ENCODE data around the gene ST6GAL1. TPM values are rescaled to one million over a fixed set of nuclear protein-coding genes. Genes with fewer than 3 reads are reported as not detected.
"Not testable (repeated sequence)": the region's sequence is repeated elsewhere in the genome, so short reads cannot be mapped to it uniquely, and the experiment has no call there.

ST6GAL1 gene
- total RNA-seq, 1 experiment from 2014 or later, result 25.6 TPM

DNA sequence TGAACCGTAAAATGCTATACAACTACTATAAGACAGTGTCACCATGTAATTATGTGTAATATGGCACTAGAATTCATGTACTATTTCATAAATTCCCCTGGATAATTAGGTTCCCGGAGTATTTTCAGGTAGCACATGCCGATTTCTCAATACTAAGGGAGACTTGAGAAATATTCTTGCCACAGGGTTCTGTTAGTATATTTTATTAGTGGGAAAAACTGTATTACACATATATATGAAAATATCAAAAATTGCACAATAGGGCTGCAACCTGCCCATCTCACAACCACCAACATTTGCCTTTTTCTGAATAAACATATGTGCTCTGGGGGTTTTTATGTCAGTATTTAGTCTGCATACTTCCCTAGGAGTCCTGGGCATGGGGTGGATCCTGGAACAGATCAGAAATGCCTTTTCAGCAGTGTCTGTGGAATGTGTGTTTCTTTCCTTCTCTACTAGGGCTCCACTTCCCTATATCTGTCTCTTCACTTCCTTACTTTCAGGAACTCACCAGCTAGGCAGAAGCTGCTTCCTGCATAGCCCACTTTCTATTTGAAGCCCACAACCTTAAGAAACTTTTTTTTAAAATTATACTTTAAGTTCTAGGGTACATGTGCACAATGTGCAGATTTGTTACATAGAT is 121.5 kb downstream of the ST6GAL1 start:
- peaks cover 3% of the 10 kb centered on the region; the same call in 1 of the 2 replicates for H3K9me3 ChIP-seq (ENCODE audit: insufficient read depth, low read depth)
- intact Hi-C loops (cut with micrococcal nuclease; ENCODE audit: unreplicated experiment), result no loop called here
- H3F3A ChIP-seq (ENCODE audit: insufficient read depth, low read depth), result no peaks in the 10 kb centered on the region
- no peak for TF ChIP-seq CTCF (conservative IDR thresholded peaks at IDR 0.05)
- TF ChIP-seq EZH2 (IDR thresholded peaks at IDR 0.05; ENCODE audit: low read depth), result no peak
- CTCF ChIA-PET, result no interaction called here
- BruUV-seq (replicated peaks), result no TSS peak
- no peaks in the 10 kb centered on the region for H3K36me3 ChIP-seq (ENCODE audit: low read depth)
- no peaks in the 10 kb centered on the region for H3K27me3 ChIP-seq (ENCODE audit: insufficient read depth, low read depth)
- H3K79me2 ChIP-seq (ENCODE audit: low read depth), result no peaks in the 10 kb centered on the region
- no peaks in the 10 kb centered on the region for H4K20me1 ChIP-seq (ENCODE audit: insufficient read depth)
- no peak overlapping the region for H3K4me2 ChIP-seq
- H3K9me2 ChIP-seq (ENCODE audit: insufficient read depth), result no peaks in the 10 kb centered on the region
- no peaks in the 10 kb centered on the region for H3K4me1 ChIP-seq (replicated peaks; ENCODE audit: insufficient read depth)
- H2AFZ ChIP-seq, result no peak overlapping the region
- peak in 1 of 2 experiments; percentile 35 for DNase-seq
- H3K27ac ChIP-seq, result no peak overlapping the region
- POLR2A ChIA-PET (ENCODE audit: unreplicated experiment), result no interaction called here
- H3K4me3 ChIP-seq, result no peak overlapping the region

GRCh38 chr3:187052427-187052826 is 122.1 kb downstream of the ST6GAL1 start:
- H3K9me3 ChIP-seq (ENCODE audit: insufficient read depth, low read depth); POLR2A ChIA-PET (ENCODE audit: unreplicated experiment); DNase-seq; CTCF ChIA-PET; H4K20me1 ChIP-seq (ENCODE audit: insufficient read depth); H3K27ac ChIP-seq; H3K27me3 ChIP-seq (ENCODE audit: insufficient read depth, low read depth); H3K9me2 ChIP-seq (ENCODE audit: insufficient read depth); H3K79me2 ChIP-seq (ENCODE audit: low read depth); H3K36me3 ChIP-seq (ENCODE audit: low read depth); BruUV-seq (replicated peaks); H3K4me2 ChIP-seq; H2AFZ ChIP-seq; H3F3A ChIP-seq (ENCODE audit: insufficient read depth, low read depth); intact Hi-C loops (cut with micrococcal nuclease; ENCODE audit: unreplicated experiment); H3K4me3 ChIP-seq; H3K4me1 ChIP-seq (replicated peaks; ENCODE audit: insufficient read depth): not testable (repeated sequence)

- CTCF ChIA-PET; POLR2A ChIA-PET (ENCODE audit: unreplicated experiment); H3K9me3 ChIP-seq (ENCODE audit: insufficient read depth, low read depth); H4K20me1 ChIP-seq (ENCODE audit: insufficient read depth); intact Hi-C loops (cut with micrococcal nuclease; ENCODE audit: unreplicated experiment); H3K4me3 ChIP-seq; BruUV-seq (replicated peaks); H2AFZ ChIP-seq; H3K4me2 ChIP-seq; H3K27ac ChIP-seq; H3K27me3 ChIP-seq (ENCODE audit: insufficient read depth, low read depth); DNase-seq; H3K36me3 ChIP-seq (ENCODE audit: low read depth); H3K4me1 ChIP-seq (replicated peaks; ENCODE audit: insufficient read depth); H3K79me2 ChIP-seq (ENCODE audit: low read depth); H3F3A ChIP-seq (ENCODE audit: insufficient read depth, low read depth); H3K9me2 ChIP-seq (ENCODE audit: insufficient read depth): not testable (repeated sequence)
Observed at GRCh38 chr3:187054433-187054832, 124.1 kb downstream of the ST6GAL1 start.

DNA sequence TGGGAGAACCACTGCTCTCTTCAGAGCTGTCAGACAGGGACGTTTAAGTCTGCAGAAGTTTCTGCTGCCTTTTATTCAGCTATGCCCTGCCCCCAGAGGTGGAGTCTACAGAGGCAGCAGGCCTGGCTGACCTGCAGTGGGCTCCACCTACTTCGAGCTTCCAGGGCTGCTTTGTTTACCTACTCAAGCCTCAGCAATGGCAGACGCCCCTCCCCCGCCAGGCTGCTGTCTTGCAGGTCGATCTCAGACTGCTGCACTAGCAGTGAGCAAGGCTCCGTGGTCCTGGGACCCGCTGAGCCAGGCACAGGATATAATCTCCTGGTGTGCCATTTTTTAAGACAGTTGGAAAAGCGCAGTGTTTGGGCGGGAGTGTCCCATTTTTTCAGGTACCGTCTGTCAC is 127.5 kb downstream of the ST6GAL1 start:
- Histone ChIP-seq H3K4me1 (replicated peaks; ENCODE audit: insufficient read depth) (peaks cover 20% of the 10 kb centered on the region), H3F3A (ENCODE audit: insufficient read depth, low read depth) (peaks cover 14% of the 10 kb centered on the region)
- H3K4me3 ChIP-seq; H4K20me1 ChIP-seq (ENCODE audit: insufficient read depth); intact Hi-C loops (cut with micrococcal nuclease; ENCODE audit: unreplicated experiment); POLR2A ChIA-PET (ENCODE audit: unreplicated experiment); H3K9me2 ChIP-seq (ENCODE audit: insufficient read depth); H3K27me3 ChIP-seq (ENCODE audit: insufficient read depth, low read depth); H3K36me3 ChIP-seq (ENCODE audit: low read depth); CTCF ChIA-PET; H3K27ac ChIP-seq; H3K79me2 ChIP-seq (ENCODE audit: low read depth); H3K9me3 ChIP-seq (ENCODE audit: insufficient read depth, low read depth); BruUV-seq (replicated peaks); H3K4me2 ChIP-seq; H2AFZ ChIP-seq: not testable (repeated sequence)
- DNase-seq, result peak in 1 of 2 experiments; percentile 17

Measured in PC-9 (cell line).